Endodermal cell (in vitro differentiated cells): ENCODE data around the gene GON4L. TPM values are rescaled to one million over a fixed set of nuclear protein-coding genes. Genes with fewer than 3 reads are reported as not detected.
"Not testable (repeated sequence)": the region's sequence is repeated elsewhere in the genome, so short reads cannot be mapped to it uniquely, and the experiment has no call there.

Experiments
- DNase-seq: peaks from one replicate; pipeline ENCODE4 v3.0.0-alpha.2; 2017
- H3K27ac ChIP-seq: 2 replicates; pipeline ENCODE4 v1.5.1; 2013; ENCODE audit warnings: mild to moderate bottlenecking, low read depth, low read length, moderate library complexity
- H3K27me3 ChIP-seq: 2 replicates; pipeline ENCODE4 v1.6.1; 2013; ENCODE audit warnings: mild to moderate bottlenecking, low read length, moderate library complexity; ENCODE audit not compliant: insufficient read depth, control insufficient read depth, poor library complexity, severe bottlenecking
- H3K36me3 ChIP-seq: 2 replicates; pipeline ENCODE4 v1.7.0; 2013; ENCODE audit warnings: mild to moderate bottlenecking, low read length, moderate library complexity; ENCODE audit not compliant: control insufficient read depth, insufficient read depth
- H3K4me1 ChIP-seq: one replicate; pipeline ENCODE4 v1.7.0; 2013; ENCODE audit warnings: low read length; ENCODE audit not compliant: control insufficient read depth, insufficient read depth
- H3K4me3 ChIP-seq: 2 replicates; pipeline ENCODE4 v1.5.1; 2013; ENCODE audit warnings: mild to moderate bottlenecking, low read length, moderate library complexity
- H3K9ac ChIP-seq: 2 replicates; pipeline ENCODE4 v1.6.1; 2013; ENCODE audit warnings: mild to moderate bottlenecking, low read length, moderate library complexity; ENCODE audit not compliant: poor library complexity, severe bottlenecking; ENCODE audit errors: extremely low read depth
- H3K9me3 ChIP-seq: 2 replicates; pipeline ENCODE4 v1.6.1; 2013; ENCODE audit warnings: mild to moderate bottlenecking, low read length, moderate library complexity; ENCODE audit not compliant: control insufficient read depth
- H3K27ac Mint-ChIP-seq: 2 replicates; pipeline ENCODE4 v1.8.0; 2020; ENCODE audit warnings: mixed read lengths
- H3K27me3 Mint-ChIP-seq: 2 replicates; pipeline ENCODE4 v1.8.0; 2021; ENCODE audit warnings: mild to moderate bottlenecking, mixed read lengths; ENCODE audit not compliant: insufficient read depth
- H3K36me3 Mint-ChIP-seq: 2 replicates; pipeline ENCODE4 v1.8.0; 2020; ENCODE audit warnings: low read depth, mixed read lengths
- H3K4me1 Mint-ChIP-seq: 2 replicates; pipeline ENCODE4 v1.8.0; 2020; ENCODE audit warnings: mixed read lengths
- H3K4me3 Mint-ChIP-seq: 2 replicates; pipeline ENCODE4 v1.8.0; 2020; ENCODE audit warnings: mild to moderate bottlenecking, moderate library complexity, mixed read lengths
- H3K9me3 Mint-ChIP-seq: 2 replicates; pipeline ENCODE4 v1.8.0; 2020; ENCODE audit warnings: mild to moderate bottlenecking, mixed read lengths
- CTCF ChIP-seq: fragments of 200-600 bp; sonication (generic); conservative IDR thresholded peaks from 2 replicates; pipeline ENCODE4 v1.5.0; 2021; ENCODE audit warnings: antibody characterized with exemption, mild to moderate bottlenecking
- WGBS, 2 experiments: methylation state at CpG; one replicate each; pipeline versions ENCODE4 v1.1.5 to v1.1.7; 2013; ENCODE audit warnings: missing lambda C conversion rate in 2 of 2, mixed read lengths in 1 of 2; ENCODE audit not compliant: insufficient coverage in 1 of 2, insufficient read length in 1 of 2; 5-methylcytosine and 5-hydroxymethylcytosine counted together
- total RNA-seq, 2 donors: library from RNA; stranded (reverse); fragmentation: NEBNext Ultra II Directional in 1 of 2; extraction: Animal tissue kit (Norgen Biotek cat#: 25700) in 1 of 2; gene quantifications; 2 replicates in 1 of 2; 3 replicates in 1 of 2; pipeline ENCODE4 v1.2.1, GENCODE V29; 2021

Gene GON4L
- total RNA-seq, 2 donors from 2014 or later, result 62.7 to 64.6 TPM

- Histone ChIP-seq H3K27me3 (no peaks in the 10 kb centered on the region), H3K36me3 (peaks cover 64% of the 10 kb centered on the region), H3K9ac (no peak overlapping the region), H3K4me3 (no peak overlapping the region), H3K27ac (no peak overlapping the region), H3K9me3 (no peaks in the 10 kb centered on the region), H3K4me1 (no peaks in the 10 kb centered on the region)
- WGBS, 2 experiments, result 93 to 94% methylated on average over 4 of the region's 4 CpGs
- H3K4me3 Mint-ChIP-seq, result no peak overlapping the region
- no peak overlapping the region for H3K27ac Mint-ChIP-seq
- H3K9me3 Mint-ChIP-seq, result no peaks in the 10 kb centered on the region
- peaks cover 64% of the 10 kb centered on the region for H3K36me3 Mint-ChIP-seq
- TF ChIP-seq CTCF, result no peak
- DNase-seq, result no peak
- H3K4me1 Mint-ChIP-seq, result no peaks in the 10 kb centered on the region
- no peaks in the 10 kb centered on the region for H3K27me3 Mint-ChIP-seq
These were observed 80.6 kb downstream of the GON4L start for GRCh38 chr1:155776414-155776813.

GRCh38 chr1:155773221-155773620, 83.8 kb downstream of the GON4L start:
- Mint-ChIP-seq H3K27me3 (no peaks in the 10 kb centered on the region), H3K4me1 (peaks cover 2% of the 10 kb centered on the region), H3K27ac (no peak overlapping the region), H3K36me3 (peaks cover 82% of the 10 kb centered on the region), H3K9me3 (no peaks in the 10 kb centered on the region), H3K4me3 (no peak overlapping the region)
- no peak overlapping the region for H3K4me3 ChIP-seq
- no peak overlapping the region for H3K27ac ChIP-seq
- H3K9ac ChIP-seq, result no peak overlapping the region
- WGBS, 2 experiments, result 93 to 97% methylated on average over 2 of the region's 2 CpGs
- no peaks in the 10 kb centered on the region for H3K9me3 ChIP-seq
- no peak for DNase-seq
- no peaks in the 10 kb centered on the region for H3K4me1 ChIP-seq
- H3K36me3 ChIP-seq, result peaks cover 82% of the 10 kb centered on the region
- no peaks in the 10 kb centered on the region for H3K27me3 ChIP-seq
- TF ChIP-seq CTCF, result no peak

GRCh38 chr1:155769257-155769656, 87.8 kb downstream of the GON4L start:
- 96 to 100% methylated on average over 3 to 5 of the region's 5 CpGs for WGBS, 2 experiments
- Mint-ChIP-seq H3K4me3 (no peak overlapping the region), H3K4me1 (peaks cover 2% of the 10 kb centered on the region), H3K27ac (no peak overlapping the region), H3K27me3 (no peaks in the 10 kb centered on the region), H3K36me3 (peaks cover 78% of the 10 kb centered on the region), H3K9me3 (no peaks in the 10 kb centered on the region)
- Histone ChIP-seq H3K4me3 (no peak overlapping the region), H3K4me1 (no peaks in the 10 kb centered on the region), H3K27ac (no peak overlapping the region), H3K9ac (no peak overlapping the region), H3K9me3 (no peaks in the 10 kb centered on the region), H3K27me3 (no peaks in the 10 kb centered on the region), H3K36me3 (peaks cover 78% of the 10 kb centered on the region)
- no peak for DNase-seq
- no peak for TF ChIP-seq CTCF

- H3K9ac ChIP-seq, H3K9me3 Mint-ChIP-seq, DNase-seq, H3K4me1 Mint-ChIP-seq, H3K27me3 ChIP-seq, H3K27ac ChIP-seq, H3K4me3 Mint-ChIP-seq, H3K9me3 ChIP-seq, H3K4me3 ChIP-seq, H3K27ac Mint-ChIP-seq, H3K4me1 ChIP-seq, H3K27me3 Mint-ChIP-seq: not testable (repeated sequence)
- peaks cover 77% of the 10 kb centered on the region for H3K36me3 ChIP-seq
- 100% methylated on average over 1 to 2 of the region's 5 CpGs for WGBS, 2 experiments
- peaks cover 75% of the 10 kb centered on the region for H3K36me3 Mint-ChIP-seq
These were observed 89.5 kb downstream of the GON4L start for GRCh38 chr1:155767399-155767989.

GRCh38 chr1:155763989-155764388, 93.0 kb downstream of the GON4L start:
- H3K9me3 ChIP-seq, H3K9ac ChIP-seq, H3K27ac Mint-ChIP-seq, H3K9me3 Mint-ChIP-seq, H3K4me3 ChIP-seq, H3K4me3 Mint-ChIP-seq, H3K27me3 ChIP-seq, H3K4me1 ChIP-seq, H3K4me1 Mint-ChIP-seq, H3K27me3 Mint-ChIP-seq, H3K27ac ChIP-seq, DNase-seq: not testable (repeated sequence)
- WGBS, 2 experiments, result 90 to 94% methylated on average over 3 to 7 of the region's 7 CpGs
- H3K36me3 Mint-ChIP-seq, result peaks cover 73% of the 10 kb centered on the region
- H3K36me3 ChIP-seq, result peaks cover 60% of the 10 kb centered on the region
